Activated T-cell treated with anti-CD3 and anti-CD28 coated beads, Interleukin-2, amount 50 U/mL, for 24 hours (primary cell): ENCODE data around the gene LUC7L3.
"Not testable (repeated sequence)": the region's sequence is repeated elsewhere in the genome, so short reads cannot be mapped to it uniquely, and the experiment has no call there.

Experiments
- DNase-seq: peaks from one replicate; pipeline ENCODE4 v3.0.0-alpha.2; 2020
- H3K27ac Mint-ChIP-seq: 2 replicates; pipeline ENCODE4 v1.8.0; 2020; ENCODE audit warnings: mild to moderate bottlenecking, mixed read lengths
- H3K27me3 Mint-ChIP-seq: 2 replicates; pipeline ENCODE4 v1.8.0; 2020; ENCODE audit warnings: mixed read lengths
- H3K36me3 Mint-ChIP-seq: 2 replicates; pipeline ENCODE4 v1.8.0; 2020; ENCODE audit warnings: low read depth, mixed read lengths
- H3K4me1 Mint-ChIP-seq: 2 replicates; pipeline ENCODE4 v1.8.0; 2020; ENCODE audit warnings: low read depth, mixed read lengths
- H3K4me3 Mint-ChIP-seq: 2 replicates; pipeline ENCODE4 v1.8.0; 2020; ENCODE audit warnings: mild to moderate bottlenecking, moderate library complexity, mixed read lengths
- H3K9me3 Mint-ChIP-seq: 2 replicates; pipeline ENCODE4 v1.8.0; 2020; ENCODE audit warnings: mixed read lengths

Gene LUC7L3

GRCh38 chr17:50719144-50719923, at the start of gene LUC7L3:
Gene LUC7L3 (plus strand): TSS chr17:50719603. CDS start chr17:50719733, 130 bp downstream.
- Mint-ChIP-seq H3K9me3 (no peaks in the 10 kb centered on the region), H3K36me3 (peaks cover 44% of the 10 kb centered on the region), H3K27ac (peak within 1 kb of the TSS; percentile 100), H3K4me3 (peak within 1 kb of the TSS; percentile 99), H3K27me3 (no peaks in the 10 kb centered on the region), H3K4me1 (peaks cover 31% of the 10 kb centered on the region)
- DNase-seq = peak; percentile 97

GRCh38 chr17:50672071-50672470, 47.3 kb upstream of the LUC7L3 start:
- no peak overlapping the region for H3K4me3 Mint-ChIP-seq

GRCh38 chr17:50672831-50673551, 46.4 kb upstream of the LUC7L3 start:
- Mint-ChIP-seq H3K27ac (no peak overlapping the region), H3K9me3 (no peaks in the 10 kb centered on the region), H3K36me3 (no peaks in the 10 kb centered on the region), H3K4me3 (no peak overlapping the region), H3K27me3 (peaks cover 4% of the 10 kb centered on the region), H3K4me1 (no peaks in the 10 kb centered on the region)
- no peak for DNase-seq

More at GRCh38 chr17:50672071-50672470, 47.3 kb upstream of the LUC7L3 start:
- no peak overlapping the region for H3K27ac Mint-ChIP-seq
- no peaks in the 10 kb centered on the region for H3K4me1 Mint-ChIP-seq
- DNase-seq = no peak
- peaks cover under 1% of the 10 kb centered on the region for H3K27me3 Mint-ChIP-seq
- no peaks in the 10 kb centered on the region for H3K36me3 Mint-ChIP-seq
- H3K9me3 Mint-ChIP-seq = no peaks in the 10 kb centered on the region

- no peaks in the 10 kb centered on the region for H3K9me3 Mint-ChIP-seq
- H3K27me3 Mint-ChIP-seq = peaks cover 11% of the 10 kb centered on the region
- H3K36me3 Mint-ChIP-seq = no peaks in the 10 kb centered on the region
- H3K27ac Mint-ChIP-seq = no peak overlapping the region
- no peaks in the 10 kb centered on the region for H3K4me1 Mint-ChIP-seq
- no peak overlapping the region for H3K4me3 Mint-ChIP-seq
- DNase-seq = no peak
These were observed 44.2 kb upstream of the LUC7L3 start for GRCh38 chr17:50675190-50675589.

GRCh38 chr17:50675627-50676026, 43.8 kb upstream of the LUC7L3 start:
- no peaks in the 10 kb centered on the region for H3K4me1 Mint-ChIP-seq
- no peak for DNase-seq
- H3K4me3 Mint-ChIP-seq = no peak overlapping the region
- peaks cover 15% of the 10 kb centered on the region for H3K27me3 Mint-ChIP-seq
- H3K36me3 Mint-ChIP-seq = no peaks in the 10 kb centered on the region
- no peaks in the 10 kb centered on the region for H3K9me3 Mint-ChIP-seq
- no peak overlapping the region for H3K27ac Mint-ChIP-seq

GRCh38 chr17:50676065-50676975, 43.1 kb upstream of the LUC7L3 start:
- peaks cover 18% of the 10 kb centered on the region for H3K27me3 Mint-ChIP-seq
- H3K4me3 Mint-ChIP-seq = no peak overlapping the region
- no peak for DNase-seq
- no peak overlapping the region for H3K27ac Mint-ChIP-seq
- H3K4me1 Mint-ChIP-seq = peaks cover 3% of the 10 kb centered on the region
- H3K36me3 Mint-ChIP-seq = no peaks in the 10 kb centered on the region
- no peaks in the 10 kb centered on the region for H3K9me3 Mint-ChIP-seq

- peaks cover 4% of the 10 kb centered on the region for H3K4me1 Mint-ChIP-seq
- H3K9me3 Mint-ChIP-seq = no peaks in the 10 kb centered on the region
- no peak overlapping the region for H3K4me3 Mint-ChIP-seq
- DNase-seq = no peak
- no peaks in the 10 kb centered on the region for H3K36me3 Mint-ChIP-seq
- H3K27me3 Mint-ChIP-seq = peaks cover 23% of the 10 kb centered on the region
- H3K27ac Mint-ChIP-seq = no peak overlapping the region
These were observed 41.5 kb upstream of the LUC7L3 start for GRCh38 chr17:50677851-50678375.

- DNase-seq = no peak
- no peak overlapping the region for H3K4me3 Mint-ChIP-seq
- H3K27ac Mint-ChIP-seq = no peak overlapping the region
- H3K9me3 Mint-ChIP-seq = no peaks in the 10 kb centered on the region
- H3K36me3 Mint-ChIP-seq = no peaks in the 10 kb centered on the region
- H3K4me1 Mint-ChIP-seq = peaks cover 4% of the 10 kb centered on the region
- peaks cover 23% of the 10 kb centered on the region for H3K27me3 Mint-ChIP-seq
These were observed 40.3 kb upstream of the LUC7L3 start for GRCh38 chr17:50679008-50679544.

GRCh38 chr17:50680126-50680525, 39.3 kb upstream of the LUC7L3 start:
- no peak overlapping the region for H3K4me3 Mint-ChIP-seq
- no peak overlapping the region for H3K27ac Mint-ChIP-seq
- H3K4me1 Mint-ChIP-seq = peaks cover 4% of the 10 kb centered on the region
- DNase-seq = no peak
- no peaks in the 10 kb centered on the region for H3K36me3 Mint-ChIP-seq
- peaks cover 23% of the 10 kb centered on the region for H3K27me3 Mint-ChIP-seq
- H3K9me3 Mint-ChIP-seq = no peaks in the 10 kb centered on the region

- not testable (repeated sequence) for DNase-seq, H3K36me3 Mint-ChIP-seq, H3K9me3 Mint-ChIP-seq, H3K27ac Mint-ChIP-seq, H3K4me3 Mint-ChIP-seq, H3K4me1 Mint-ChIP-seq
- peaks cover 23% of the 10 kb centered on the region for H3K27me3 Mint-ChIP-seq
These were observed 38.7 kb upstream of the LUC7L3 start for GRCh38 chr17:50680543-50681262.

GRCh38 chr17:50681263-50682200, 37.9 kb upstream of the LUC7L3 start:
- no peak overlapping the region for H3K27ac Mint-ChIP-seq
- no peaks in the 10 kb centered on the region for H3K36me3 Mint-ChIP-seq
- no peaks in the 10 kb centered on the region for H3K9me3 Mint-ChIP-seq
- peaks cover 23% of the 10 kb centered on the region for H3K27me3 Mint-ChIP-seq
- peaks cover 4% of the 10 kb centered on the region for H3K4me1 Mint-ChIP-seq
- no peak for DNase-seq
- H3K4me3 Mint-ChIP-seq = no peak overlapping the region

- Mint-ChIP-seq H3K27me3 (peaks cover 19% of the 10 kb centered on the region), H3K9me3 (no peaks in the 10 kb centered on the region), H3K4me3 (no peak overlapping the region), H3K27ac (no peak overlapping the region), H3K36me3 (no peaks in the 10 kb centered on the region), H3K4me1 (peaks cover 4% of the 10 kb centered on the region)
- no peak for DNase-seq
These were observed 37.0 kb upstream of the LUC7L3 start for GRCh38 chr17:50682441-50682840.

GRCh38 chr17:50682938-50683337, 36.5 kb upstream of the LUC7L3 start:
- Mint-ChIP-seq H3K27me3 (peaks cover 19% of the 10 kb centered on the region), H3K4me3 (no peak overlapping the region), H3K9me3 (no peaks in the 10 kb centered on the region), H3K36me3 (no peaks in the 10 kb centered on the region), H3K27ac (no peak overlapping the region), H3K4me1 (peaks cover 4% of the 10 kb centered on the region)
- DNase-seq = no peak
